WI38 (cell line): ENCODE data around the gene TMEM88.

ENCODE experiments used
- H3K4me3 ChIP-seq: 2 replicates; pipeline ENCODE4 v1.5.1; 2011; ENCODE audit warnings: low read depth, mild to moderate bottlenecking, control low read depth, low read length
- CTCF ChIP-seq: IDR thresholded peaks from 2 replicates; pipeline ENCODE4 v1.5.1; 2012; ENCODE audit warnings: low read depth, mild to moderate bottlenecking, control low read depth, low read length

The TMEM88 gene

DNA sequence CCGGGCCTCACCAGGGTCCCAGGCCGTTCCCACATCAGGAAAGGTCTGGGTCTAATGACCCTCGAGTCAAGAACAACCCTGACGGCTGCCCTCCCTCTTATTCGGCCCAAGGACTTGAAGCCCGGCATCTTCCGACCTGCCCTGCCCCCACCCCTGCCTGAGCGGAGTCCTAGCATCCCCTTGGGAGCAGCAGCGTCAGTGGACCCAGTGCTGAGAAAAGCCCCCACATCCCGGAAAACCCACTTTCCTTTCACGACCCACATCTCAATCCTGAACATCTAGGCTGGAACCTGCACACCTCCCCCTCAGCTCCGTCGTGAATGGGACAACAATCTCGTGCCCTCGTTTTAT lies 769 bp downstream of the TMEM88 start:
- peak overlapping the region; percentile 80; the same call in 1 of the 2 replicates for H3K4me3 ChIP-seq
- TF ChIP-seq CTCF: no peak

GRCh38 chr17:7856011-7856810 lies 1.3 kb downstream of the TMEM88 start:
- no peak for TF ChIP-seq CTCF
- H3K4me3 ChIP-seq: peak overlapping the region; percentile 80

DNA sequence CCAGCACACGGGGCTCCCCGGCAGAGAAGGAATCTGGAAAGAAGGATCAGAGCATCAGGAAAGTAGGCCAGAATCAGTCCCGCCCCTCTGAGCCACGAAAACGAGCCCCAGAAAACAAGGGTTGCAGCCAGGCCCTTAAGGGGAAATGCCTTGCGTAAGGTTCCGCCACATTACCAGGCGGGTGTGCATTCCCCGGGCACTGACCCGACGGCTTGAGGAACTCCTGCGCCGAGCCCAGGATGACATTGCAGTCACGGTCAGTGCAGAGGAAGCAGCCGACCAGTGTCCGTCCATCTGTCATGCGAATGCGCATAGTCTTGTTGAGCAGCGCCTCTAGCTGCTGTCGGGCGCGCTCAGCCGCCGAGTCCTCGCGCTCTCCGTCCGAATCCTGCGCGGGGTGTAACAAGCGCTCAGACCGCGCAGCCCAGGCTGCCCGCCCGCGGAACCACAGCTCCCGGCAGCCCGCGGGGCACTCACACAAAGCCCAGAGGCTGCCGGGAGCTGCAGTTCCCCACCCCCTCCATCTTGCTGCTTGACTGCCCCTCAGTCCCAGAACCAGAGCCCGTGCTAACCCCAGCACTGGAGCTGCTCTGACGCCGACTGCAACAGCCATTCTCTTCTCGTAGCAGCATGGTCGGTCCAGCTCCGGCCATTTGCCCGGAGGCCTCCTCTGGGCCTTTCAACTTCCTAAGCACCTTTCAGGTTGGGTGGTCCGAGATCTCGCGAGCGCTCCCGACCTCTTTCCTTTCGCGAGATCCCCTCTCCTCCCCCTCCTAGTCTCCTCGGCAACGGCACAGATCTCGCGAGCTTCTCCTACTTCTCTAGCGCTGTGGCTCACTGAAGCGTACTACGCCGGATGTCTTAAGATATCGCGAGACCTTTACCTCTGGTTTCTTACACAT lies 2.2 kb downstream of the TMEM88 start, which contains the start of gene NAA38:
NAA38 (minus strand) TSS at position 749 of the 902 bp plus-strand sequence; CDS start at position 653, 96 bp downstream.
- peak; percentile 25 for TF ChIP-seq CTCF

GRCh38 chr17:7857713-7858521 lies 3.1 kb downstream of the TMEM88 start, which contains the start of gene CYB5D1:
CYB5D1 (plus strand) TSS chr17:7858003; CDS start chr17:7858135, 132 bp downstream.
- TF ChIP-seq CTCF: no peak
- H3K4me3 ChIP-seq: peak within 1 kb of the TSS; percentile 80

More for the DNA sequence above, 2.2 kb downstream of the TMEM88 start, which contains the start of gene NAA38:
- H3K4me3 ChIP-seq: peak within 1 kb of the TSS; percentile 80

DNA sequence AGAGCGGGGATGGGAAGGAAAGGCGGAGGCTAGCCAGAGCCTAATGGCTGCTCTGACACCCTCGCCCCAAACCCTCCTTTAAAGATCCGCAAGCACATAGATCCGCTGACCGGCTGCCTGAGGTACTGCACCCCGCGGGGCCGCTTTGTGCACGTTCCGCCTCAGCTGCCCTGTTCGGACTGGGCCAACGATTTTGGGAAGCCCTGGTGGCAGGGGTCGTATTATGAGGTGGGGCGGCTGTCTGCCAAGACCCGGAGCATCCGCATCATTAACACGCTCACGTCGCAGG lies 3.6 kb downstream of the TMEM88 start:
- peak; percentile 40; the same call in 1 of the 2 replicates for TF ChIP-seq CTCF
- peak overlapping the region; percentile 80 for H3K4me3 ChIP-seq

DNA sequence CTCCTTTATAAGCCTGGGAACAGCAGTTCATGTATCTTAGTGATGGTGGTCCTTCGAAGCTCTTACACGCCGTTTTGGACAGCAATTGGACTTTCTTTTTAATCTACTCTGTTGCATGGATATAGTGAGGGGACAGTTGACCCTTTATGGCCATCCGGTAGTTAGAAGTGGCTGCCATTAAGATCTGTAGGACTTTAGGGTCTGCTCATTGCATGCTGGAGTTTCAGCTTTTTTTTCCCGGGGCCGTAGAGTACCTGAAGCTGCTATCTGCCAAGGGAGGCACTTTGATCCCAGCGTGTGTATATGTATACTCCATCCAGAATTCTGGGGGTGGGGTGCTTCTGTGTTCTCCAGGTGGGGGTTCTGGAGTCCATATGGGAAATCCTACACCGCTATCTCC lies 4.2 kb downstream of the TMEM88 start:
- no peak overlapping the region for H3K4me3 ChIP-seq
- no peak for TF ChIP-seq CTCF
